ENCODE results near the gene SCD5.
A peak's percentile ranks its signal among the peaks of the same experiment; 100 is the strongest.

The SCD5 gene

GRCh38 chr4:82737354-82737753, 61.2 kb downstream of the SCD5 start:
- CTCF ChIA-PET: interaction anchor here (2.9 kb wide), 1 partner anchor 275 kb away, joined by 29 read pairs; no protein-coding TSS in a partner anchor
- no peak for DNase-seq (ENCODE audit: extremely low spot score)

GRCh38 chr4:82733636-82734035, 65.0 kb downstream of the SCD5 start:
- TF ChIP-seq CTCF (IDR thresholded peaks at IDR 0.05; ENCODE audit: control extremely low read depth, extremely low read depth, low read depth, missing control alignments): no peak
- DNase-seq (ENCODE audit: extremely low spot score): no peak
- ChIA-PET POLR2A (no interaction called here), CTCF (interaction anchor here (1.1 to 1.3 kb wide), 2 partner anchors 9 to 52 kb away, joined by 3 to 4 read pairs; no protein-coding TSS in a partner anchor)

More at GRCh38 chr4:82737354-82737753, 61.2 kb downstream of the SCD5 start:
- POLR2A ChIA-PET: no interaction called here
- TF ChIP-seq CTCF (IDR thresholded peaks at IDR 0.05; ENCODE audit: control extremely low read depth, extremely low read depth, low read depth, missing control alignments): no peak

- CTCF ChIA-PET: interaction anchor here (2.7 kb wide), 1 partner anchor 11 kb away, joined by 17 read pairs; no protein-coding TSS in a partner anchor
- no peak for DNase-seq (ENCODE audit: extremely low spot score)
- TF ChIP-seq CTCF (IDR thresholded peaks at IDR 0.05; ENCODE audit: control extremely low read depth, extremely low read depth, low read depth, missing control alignments): no peak
- POLR2A ChIA-PET: no interaction called here
Measured at GRCh38 chr4:82728301-82728700, 70.3 kb downstream of the SCD5 start.

GRCh38 chr4:82726596-82726995, 72.0 kb downstream of the SCD5 start:
- no peak for TF ChIP-seq CTCF (IDR thresholded peaks at IDR 0.05; ENCODE audit: control extremely low read depth, extremely low read depth, low read depth, missing control alignments)
- ChIA-PET POLR2A (no interaction called here), CTCF (interaction anchor here (2.7 kb wide), 1 partner anchor 13 kb away, joined by 17 read pairs; no protein-coding TSS in a partner anchor)
- no peak for DNase-seq (ENCODE audit: extremely low spot score)

GRCh38 chr4:82721819-82722423, 76.7 kb downstream of the SCD5 start:
- peak; percentile 81 for TF ChIP-seq CTCF (IDR thresholded peaks at IDR 0.05; ENCODE audit: control extremely low read depth, extremely low read depth, low read depth, missing control alignments)
- peak; percentile 30 for DNase-seq (ENCODE audit: extremely low spot score)
- ChIA-PET POLR2A (no interaction called here), CTCF (interaction anchor here (0.6 to 3.0 kb wide), 12 partner anchors 9 to 561 kb away, joined by 3 to 16 read pairs (median 3); no protein-coding TSS in a partner anchor)

GRCh38 chr4:82718162-82718940, 80.2 kb downstream of the SCD5 start:
- CTCF ChIA-PET: interaction anchor here (1.2 kb wide), 1 partner anchor 9 kb away, joined by 3 read pairs; no protein-coding TSS in a partner anchor
- DNase-seq (ENCODE audit: extremely low spot score): no peak
- POLR2A ChIA-PET: no interaction called here
- no peak for TF ChIP-seq CTCF (IDR thresholded peaks at IDR 0.05; ENCODE audit: control extremely low read depth, extremely low read depth, low read depth, missing control alignments)

All from GM10248 (cell line).